Anterior cingulate cortex (tissue), 58 donors: ENCODE data around the gene MYOC.
"Not testable (repeated sequence)": the region's sequence is repeated elsewhere in the genome, so short reads cannot be mapped to it uniquely, and the experiment has no call there.

Experiments
- DNase-seq, 58 donors: peaks; one replicate each; lab custom pipeline; 2025; lab: John Stamatoyannopoulos, UW

The MYOC gene

GRCh38 chr1:171654201-171654941 is 1.9 kb upstream of the MYOC start:
- DNase-seq = no peak

GRCh38 chr1:171653796-171654195 is 1.3 kb upstream of the MYOC start:
- DNase-seq = no peak

GRCh38 chr1:171646249-171646560 is 6.3 kb downstream of the MYOC start:
- DNase-seq = no peak

GRCh38 chr1:171645553-171646248 is 6.8 kb downstream of the MYOC start:
- DNase-seq = peak in 45 of 58 donors; percentile 4 to 76 (median 28)

- peak in 51 of 58 donors; percentile 4 to 77 (median 35) for DNase-seq
These were observed 7.5 kb downstream of the MYOC start for GRCh38 chr1:171644805-171645483.

- DNase-seq = no peak
These were observed 9.3 kb downstream of the MYOC start for GRCh38 chr1:171643156-171643555.

- DNase-seq = no peak
These were observed 10.3 kb downstream of the MYOC start for GRCh38 chr1:171642197-171642596.

- no peak for DNase-seq
These were observed 11.2 kb downstream of the MYOC start for GRCh38 chr1:171641076-171641864.

GRCh38 chr1:171640225-171640624 is 12.3 kb downstream of the MYOC start:
- no peak for DNase-seq

- no peak for DNase-seq
These were observed 14.4 kb downstream of the MYOC start for GRCh38 chr1:171637928-171638576.

GRCh38 chr1:171636141-171636540 is 16.3 kb downstream of the MYOC start:
- no peak for DNase-seq

- no peak for DNase-seq
These were observed 16.8 kb downstream of the MYOC start for GRCh38 chr1:171635661-171636060.

- no peak for DNase-seq
These were observed 24.3 kb downstream of the MYOC start for GRCh38 chr1:171628225-171628624.

GRCh38 chr1:171627020-171627419 is 25.5 kb downstream of the MYOC start:
- no peak for DNase-seq

GRCh38 chr1:171625225-171625624 is 27.3 kb downstream of the MYOC start:
- no peak for DNase-seq

GRCh38 chr1:171623651-171624331 is 28.7 kb downstream of the MYOC start:
- DNase-seq = no peak

GRCh38 chr1:171622152-171622462 is 30.4 kb downstream of the MYOC start, which contains the start of gene MYOCOS:
Gene MYOCOS (plus strand): TSS chr1:171622243. CDS start chr1:171623884, 1,641 bp downstream.
- no peak for DNase-seq

GRCh38 chr1:171616586-171616985 is 35.9 kb downstream of the MYOC start:
- DNase-seq = no peak

- not testable (repeated sequence) for DNase-seq
These were observed 37.2 kb downstream of the MYOC start for GRCh38 chr1:171615122-171615906.
